HFF-Myc (cell line): Measurements from ENCODE around the gene ADIPOQ.
"Not testable (repeated sequence)": the region's sequence is repeated elsewhere in the genome, so short reads cannot be mapped to it uniquely, and the experiment has no call there.

ENCODE experiments used
- DNase-seq: peaks from one replicate; pipeline ENCODE4 v3.0.0-alpha.2; 2011; ENCODE audit warnings: low read depth; ENCODE audit errors: extremely low read depth
- H3K4me3 ChIP-seq: replicated peaks from 2 replicates; pipeline ENCODE4 v1.5.1; 2011; ENCODE audit warnings: low read depth, mild to moderate bottlenecking, control low read depth, low read length
- CTCF ChIP-seq: IDR thresholded peaks from 2 replicates; pipeline ENCODE4 v1.5.1; 2012; ENCODE audit warnings: mild to moderate bottlenecking, low read depth, low read length, control low read depth; ENCODE audit errors: missing control alignments

Gene ADIPOQ

GRCh38 chr3:186886202-186886981 lies 43.9 kb downstream of the ADIPOQ start:
- no peak for DNase-seq
- no peak for TF ChIP-seq CTCF
- H3K4me3 ChIP-seq = no peak overlapping the region

GRCh38 chr3:186887507-186887938 lies 45.0 kb downstream of the ADIPOQ start:
- DNase-seq, H3K4me3 ChIP-seq: not testable (repeated sequence)

GRCh38 chr3:186888569-186888968 lies 46.1 kb downstream of the ADIPOQ start:
- no peak for TF ChIP-seq CTCF
- peak; percentile 6 for DNase-seq
- H3K4me3 ChIP-seq = no peak overlapping the region

GRCh38 chr3:186889698-186890097 lies 47.2 kb downstream of the ADIPOQ start:
- DNase-seq = not testable (repeated sequence)

GRCh38 chr3:186890911-186891310 lies 48.4 kb downstream of the ADIPOQ start:
- no peak for TF ChIP-seq CTCF
- H3K4me3 ChIP-seq = no peak overlapping the region
- DNase-seq = no peak

More at GRCh38 chr3:186889698-186890097, 47.2 kb downstream of the ADIPOQ start:
- not testable (repeated sequence) for H3K4me3 ChIP-seq

- not testable (repeated sequence) for DNase-seq, H3K4me3 ChIP-seq
Observed at GRCh38 chr3:186893071-186893470, 50.6 kb downstream of the ADIPOQ start.

GRCh38 chr3:186895406-186895805 lies 52.9 kb downstream of the ADIPOQ start:
- no peak for DNase-seq
- H3K4me3 ChIP-seq = no peak overlapping the region
- TF ChIP-seq CTCF = no peak

GRCh38 chr3:186896006-186896405 lies 53.5 kb downstream of the ADIPOQ start:
- no peak for DNase-seq
- H3K4me3 ChIP-seq = no peak overlapping the region
- no peak for TF ChIP-seq CTCF
